Measurements from ENCODE around the gene GTPBP3.

The GTPBP3 gene

DNA sequence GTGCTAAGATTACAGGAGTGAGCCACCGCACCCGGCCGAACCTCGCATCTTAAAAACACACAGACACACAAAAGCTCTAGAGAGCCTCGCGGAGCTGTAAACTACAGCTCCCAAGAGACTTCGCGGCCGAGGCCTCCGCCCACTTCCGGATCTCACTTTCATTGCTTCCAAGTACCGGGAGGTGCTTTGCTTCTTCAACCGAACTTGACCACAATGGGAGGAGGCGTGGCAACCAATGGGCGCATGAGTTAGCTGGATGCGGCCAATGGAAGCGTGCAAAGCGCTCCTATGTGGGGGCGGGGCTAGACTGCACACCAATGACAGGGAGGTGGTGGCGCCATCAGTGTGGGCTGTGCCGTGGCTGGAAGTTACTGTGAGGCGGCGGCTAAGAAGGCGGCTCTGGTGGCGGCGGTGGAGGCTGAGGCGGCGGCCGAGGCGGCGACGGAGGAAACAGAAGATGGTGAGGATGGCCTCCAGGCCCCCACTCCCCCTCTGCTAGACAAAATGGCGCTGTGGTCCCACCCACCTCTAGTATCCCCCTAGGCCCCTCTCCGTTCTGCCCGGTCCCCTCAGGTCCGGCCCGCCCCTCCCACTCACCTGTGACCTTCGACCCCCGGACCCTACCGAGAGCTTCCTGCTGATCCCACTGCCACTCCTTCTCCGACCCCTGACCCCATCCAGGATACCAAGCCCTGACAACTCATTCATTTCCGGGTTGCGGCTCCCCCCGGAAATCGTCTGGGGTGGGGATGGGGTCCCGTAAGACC, 28.0 kb upstream of the GTPBP3 start, which contains the start of gene DDA1:
TSS of gene DDA1 (plus strand) at position 366 of the 767 bp plus-strand sequence. CDS start at position 458, 92 bp downstream.
- peak; percentile 96 to 98 for DNase-seq (ENCODE audit: low read depth in 2 of 2)

GRCh38 chr19:17309965-17310461, 27.3 kb upstream of the GTPBP3 start:
- no peak for DNase-seq (ENCODE audit: low read depth in 2 of 2)

- DNase-seq (ENCODE audit: low read depth in 2 of 2): no peak
These were observed 25.7 kb upstream of the GTPBP3 start for GRCh38 chr19:17311455-17312188.

- DNase-seq (ENCODE audit: low read depth in 2 of 2): no peak
These were observed 24.9 kb upstream of the GTPBP3 start for GRCh38 chr19:17312189-17313113.

GRCh38 chr19:17314007-17314593, 23.3 kb upstream of the GTPBP3 start:
- DNase-seq (ENCODE audit: low read depth in 2 of 2): no peak

- DNase-seq (ENCODE audit: low read depth in 2 of 2): no peak
These were observed 18.4 kb upstream of the GTPBP3 start for GRCh38 chr19:17318966-17319365.

DNA sequence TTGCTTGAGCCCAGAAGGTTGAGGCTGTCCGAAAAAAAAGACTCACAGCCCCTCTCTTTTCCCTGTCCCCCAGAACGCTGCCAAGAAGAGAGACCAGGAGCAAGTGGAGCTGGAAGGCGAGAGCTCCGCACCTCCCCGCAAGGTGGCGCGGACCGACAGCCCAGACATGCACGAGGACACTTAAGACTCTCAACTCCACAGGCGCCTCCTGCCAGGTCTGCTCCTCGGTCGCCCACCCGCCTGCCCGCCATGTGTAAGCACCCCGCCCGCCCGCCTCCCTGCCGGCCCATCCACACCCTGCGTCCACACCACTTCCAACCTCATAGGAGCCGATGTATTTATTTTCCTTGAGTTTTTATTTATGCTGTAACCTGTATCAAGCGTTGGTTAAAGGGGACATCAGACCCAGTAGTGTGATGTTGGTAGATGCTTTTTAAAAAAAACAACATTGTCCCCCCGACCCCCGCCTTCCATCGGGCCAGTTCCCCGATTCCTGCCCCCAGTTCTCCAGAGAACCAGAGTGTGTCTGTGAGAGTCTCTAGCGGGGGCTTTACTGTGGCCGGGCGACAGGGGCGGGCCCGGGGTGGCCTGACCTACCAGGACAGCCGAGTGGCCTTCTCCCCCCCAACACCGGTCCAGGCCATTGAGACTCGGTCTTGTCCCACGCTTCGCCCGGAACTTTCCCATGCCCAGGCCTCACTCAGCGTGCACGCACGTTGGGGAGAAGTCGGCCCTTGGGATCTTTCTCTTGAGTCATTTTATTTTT, 17.7 kb upstream of the GTPBP3 start:
- DNase-seq (ENCODE audit: low read depth in 2 of 2): no peak

GRCh38 chr19:17320435-17320834, 16.9 kb upstream of the GTPBP3 start:
- no peak for DNase-seq (ENCODE audit: low read depth in 2 of 2)

DNA sequence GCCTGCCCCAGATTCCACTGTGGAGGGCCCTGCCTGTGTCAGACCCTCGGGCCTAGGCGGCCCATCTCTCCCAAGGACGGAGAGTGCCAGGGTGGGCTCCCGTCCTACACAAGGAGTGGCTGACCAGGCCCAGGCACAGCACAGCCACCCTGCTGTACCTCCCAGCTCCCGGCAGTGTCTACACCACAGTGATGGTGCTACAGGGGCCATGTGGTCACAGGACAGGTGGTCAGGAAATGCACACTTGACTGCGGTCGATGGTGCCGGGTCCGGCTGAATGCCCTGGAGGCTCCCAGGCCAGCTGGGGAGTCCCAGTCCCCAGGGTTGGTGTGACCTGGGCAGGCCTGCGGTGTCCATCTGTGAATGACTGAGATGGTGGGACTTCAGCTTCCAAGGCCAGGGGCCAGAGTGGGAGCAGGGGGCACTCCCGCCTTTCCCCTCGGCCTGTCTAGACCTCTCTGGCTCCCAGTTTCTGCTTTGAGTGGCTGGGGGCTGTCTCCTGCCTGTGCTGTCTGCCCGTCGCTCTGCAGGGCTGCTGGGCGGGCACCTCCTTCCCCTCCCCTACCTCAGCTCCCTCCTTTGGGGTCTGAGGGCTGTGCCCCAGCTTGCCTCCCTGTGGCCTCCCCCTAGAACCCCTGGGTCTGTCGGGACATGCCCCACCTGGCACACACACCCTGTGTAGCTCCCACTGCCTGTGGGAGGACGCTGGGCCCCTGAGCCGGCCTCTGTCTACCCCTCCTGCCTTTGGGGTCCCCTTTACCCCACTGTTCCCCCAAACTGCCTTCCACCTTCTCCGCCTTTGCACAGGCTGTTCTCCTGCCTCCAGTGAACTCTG, 15.5 kb upstream of the GTPBP3 start:
- DNase-seq (ENCODE audit: low read depth in 2 of 2): no peak

DNA sequence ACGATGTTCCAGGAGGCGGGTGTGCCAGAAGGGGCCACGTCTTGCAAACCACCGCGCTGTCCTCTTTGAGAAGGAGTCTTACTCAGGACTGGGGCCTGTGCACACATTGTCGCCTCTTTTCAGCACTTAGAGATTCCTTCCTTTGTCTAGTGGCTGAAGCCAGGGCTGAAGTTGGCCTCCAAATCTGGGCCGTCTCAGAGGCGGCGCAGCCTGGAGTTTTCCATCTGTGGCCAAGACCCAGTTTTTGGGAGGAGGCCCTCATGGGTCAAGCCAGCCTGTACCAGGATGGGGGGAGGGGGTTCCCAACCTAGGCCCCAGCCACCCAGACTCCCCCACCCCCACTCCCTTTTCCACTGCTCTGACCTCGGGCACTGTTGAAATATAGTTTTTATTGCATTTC, 14.5 kb upstream of the GTPBP3 start:
- DNase-seq (ENCODE audit: low read depth in 2 of 2): no peak

DNA sequence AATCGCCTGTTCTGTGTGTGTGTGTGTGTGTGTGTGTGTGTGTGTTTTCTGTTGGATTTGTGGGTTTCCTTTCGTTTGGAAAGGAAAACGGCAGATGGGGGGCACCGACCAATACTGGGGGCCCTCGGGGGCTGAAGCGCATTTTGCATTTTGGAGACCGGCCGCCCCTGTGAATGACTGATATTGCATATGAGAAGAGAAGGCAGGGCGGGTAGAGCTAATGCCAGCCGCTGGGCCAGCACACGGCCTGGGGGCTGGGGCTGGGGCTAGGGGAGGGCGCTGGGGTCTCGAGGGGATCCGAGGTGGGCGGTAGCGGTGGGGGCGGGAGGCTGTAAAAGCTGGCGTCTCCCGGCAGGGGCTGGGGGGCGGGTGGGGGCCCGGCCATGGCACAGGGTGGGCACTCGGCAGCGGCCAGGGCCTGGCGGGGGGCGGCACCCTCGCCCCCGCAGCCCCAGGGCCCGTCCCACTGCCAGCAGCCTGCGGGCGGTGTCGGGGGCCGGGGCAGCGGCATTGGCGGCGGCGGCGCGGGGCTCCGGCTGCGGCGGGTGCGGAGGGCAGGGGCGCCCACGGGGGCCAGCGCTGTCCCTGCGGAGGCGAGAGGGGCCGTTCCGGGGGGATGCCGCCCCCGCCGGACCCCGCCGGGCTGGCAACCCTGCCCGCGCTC, 13.9 kb upstream of the GTPBP3 start:
- no peak for DNase-seq (ENCODE audit: low read depth in 2 of 2)

DNA sequence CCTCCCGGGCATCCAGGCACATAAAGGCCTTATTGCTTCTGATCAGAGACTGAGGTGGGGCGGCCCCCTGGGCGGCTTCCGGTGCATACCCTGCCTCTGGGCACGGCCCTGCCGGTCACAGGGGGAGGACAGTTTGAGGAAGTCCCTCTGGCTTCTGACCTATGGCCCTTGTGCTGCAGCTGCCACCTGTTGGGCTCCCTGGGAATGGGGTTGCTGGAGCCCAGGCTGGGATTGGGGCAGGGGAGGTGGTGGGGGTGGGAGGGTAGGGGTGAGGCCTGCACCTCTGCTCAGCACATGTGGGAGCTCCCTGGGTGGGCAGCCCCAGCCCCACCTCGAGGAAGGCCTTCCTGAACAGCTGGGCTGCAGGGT, 13.4 kb upstream of the GTPBP3 start:
- no peak for DNase-seq (ENCODE audit: low read depth in 2 of 2)

DNA sequence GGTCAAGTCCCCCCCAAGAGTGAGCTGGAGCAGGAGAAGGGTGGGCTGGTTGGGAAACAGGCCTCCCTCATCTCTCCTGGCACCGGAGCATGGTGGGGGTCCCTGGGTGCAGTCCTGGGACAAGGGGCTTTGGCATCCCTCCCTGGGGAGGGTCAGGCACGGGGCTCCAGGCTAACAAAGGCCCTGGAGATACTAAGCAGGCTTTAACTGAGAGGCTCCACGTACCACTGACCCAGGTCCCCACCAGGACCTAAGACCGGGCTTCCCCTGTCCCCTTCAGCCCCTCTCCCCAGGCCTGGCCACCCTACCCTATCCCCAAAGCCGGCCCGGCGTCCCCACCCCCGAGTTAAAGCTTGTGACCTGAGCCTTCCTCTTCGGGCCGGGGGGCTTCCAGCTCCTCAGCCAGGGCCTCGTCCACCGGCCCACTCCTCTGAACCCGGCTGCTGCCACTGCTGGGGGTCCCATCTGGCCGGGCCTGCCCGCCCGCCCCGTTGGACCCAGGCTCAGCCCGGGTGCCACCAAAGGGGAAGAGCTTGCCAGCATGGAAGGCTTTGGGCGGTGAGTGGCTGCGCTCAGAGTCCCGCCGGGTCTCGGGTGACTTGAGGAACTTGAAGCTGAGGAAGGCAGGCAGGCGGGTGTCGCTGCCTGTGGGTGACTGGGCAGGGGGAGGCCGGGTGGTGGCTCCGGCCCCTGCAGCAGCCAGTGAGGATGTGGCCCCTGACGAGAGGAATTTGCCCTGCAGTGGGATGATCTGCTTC, 12.8 kb upstream of the GTPBP3 start:
- DNase-seq (ENCODE audit: low read depth in 2 of 2): no peak

DNA sequence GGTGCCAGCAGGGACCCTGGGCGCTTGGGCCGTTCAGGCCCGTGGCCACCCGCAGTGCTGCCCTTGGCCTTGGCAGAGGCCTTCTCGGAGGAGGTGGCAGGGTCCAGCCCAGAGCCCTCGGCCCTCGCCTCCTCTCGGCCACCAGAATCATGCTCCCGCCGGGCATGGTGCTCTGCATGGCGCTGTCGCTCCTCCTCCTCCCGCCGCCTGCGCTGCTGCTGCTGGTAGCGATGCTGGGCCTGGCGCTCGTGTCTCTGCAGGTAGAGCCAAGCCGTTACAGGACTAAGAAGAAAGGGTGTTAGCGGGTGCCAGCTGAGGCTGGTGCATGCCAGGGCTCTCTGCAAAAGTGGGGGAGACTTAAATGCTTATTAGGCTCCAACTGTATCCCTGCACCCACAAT, 12.2 kb upstream of the GTPBP3 start:
- DNase-seq (ENCODE audit: low read depth in 2 of 2): no peak

- DNase-seq (ENCODE audit: low read depth in 2 of 2): no peak
These were observed 11.3 kb upstream of the GTPBP3 start for GRCh38 chr19:17325881-17326594.

DNA sequence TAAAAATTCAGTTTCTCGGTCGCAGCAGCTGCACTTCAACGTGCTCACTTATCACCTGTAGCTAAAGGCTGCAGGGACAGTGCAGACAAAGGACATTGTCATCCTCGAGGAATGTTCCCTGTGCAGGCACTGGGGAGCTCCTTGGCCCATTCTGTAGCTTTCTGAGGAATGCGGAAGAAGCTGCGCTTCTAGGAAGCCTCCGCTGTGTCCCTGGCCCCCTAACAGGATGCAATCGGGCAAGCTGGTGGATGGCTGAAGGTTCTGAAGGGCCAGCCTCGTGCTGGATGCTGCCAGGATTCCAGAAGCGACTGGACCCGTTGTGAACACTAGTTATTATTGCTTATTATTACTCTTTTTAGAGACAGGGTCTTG, 10.8 kb upstream of the GTPBP3 start:
- DNase-seq (ENCODE audit: low read depth in 2 of 2): no peak

DNA sequence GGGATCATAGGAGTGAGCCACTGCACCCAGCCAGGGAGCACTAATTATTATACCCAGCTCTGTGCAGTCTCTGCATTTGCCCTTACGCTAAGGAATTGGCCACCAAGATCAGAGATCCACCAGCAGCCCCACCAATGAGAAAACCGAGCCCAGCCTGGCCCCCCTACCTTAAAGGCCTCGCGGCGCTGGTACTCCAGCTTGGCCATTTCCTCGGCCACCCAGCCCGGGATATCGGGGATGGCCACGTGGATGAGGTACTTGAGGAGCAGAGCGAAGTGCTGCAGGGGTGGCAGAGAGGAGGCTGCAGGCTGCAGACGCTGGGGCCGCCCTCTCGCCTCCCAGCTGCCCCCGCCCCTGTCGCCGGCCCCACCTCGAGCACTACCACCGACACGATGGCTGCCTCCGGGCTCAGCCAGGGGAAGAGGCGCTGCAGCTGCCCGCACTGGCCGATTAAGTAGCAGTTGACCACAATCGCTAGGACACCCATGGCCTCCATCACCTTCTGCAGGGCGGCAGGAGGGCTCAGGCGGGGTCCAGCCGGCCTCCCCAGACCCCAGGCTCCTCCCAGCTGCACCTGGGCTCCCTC, 10.2 kb upstream of the GTPBP3 start:
- no peak for DNase-seq (ENCODE audit: low read depth in 2 of 2)

Measured in stimulated activated CD8-positive, alpha-beta memory T cell treated with anti-CD3 and anti-CD28 coated beads, Interleukin-2, amount 100 ng/mL, for 48 hours (primary cell).